ENCODE data around the gene CALHM4.

DNA sequence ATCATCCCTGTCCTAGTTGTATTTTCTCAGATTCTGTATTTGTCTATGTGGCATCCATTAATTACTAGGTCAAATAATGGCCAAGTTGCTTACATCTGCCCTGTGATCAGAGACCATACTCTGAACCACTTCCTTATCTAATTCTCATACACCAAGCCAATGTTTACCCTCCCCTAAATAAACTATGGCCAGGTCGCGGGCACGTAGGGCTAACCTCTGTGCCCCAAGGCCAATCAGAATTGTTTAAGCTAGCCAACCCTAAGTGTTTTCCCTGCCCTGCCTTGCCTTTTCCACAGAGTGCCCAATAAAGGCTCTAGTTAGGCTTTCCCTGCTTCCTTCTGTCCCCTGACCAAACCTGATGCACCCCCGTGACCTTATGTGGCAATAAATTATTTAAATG lies 2.8 kb upstream of the CALHM4 start:
- TF ChIP-seq RAD21 (IDR thresholded peaks at IDR 0.05; ENCODE audit: low read length): no peak
- TF ChIP-seq, protein P1, sequence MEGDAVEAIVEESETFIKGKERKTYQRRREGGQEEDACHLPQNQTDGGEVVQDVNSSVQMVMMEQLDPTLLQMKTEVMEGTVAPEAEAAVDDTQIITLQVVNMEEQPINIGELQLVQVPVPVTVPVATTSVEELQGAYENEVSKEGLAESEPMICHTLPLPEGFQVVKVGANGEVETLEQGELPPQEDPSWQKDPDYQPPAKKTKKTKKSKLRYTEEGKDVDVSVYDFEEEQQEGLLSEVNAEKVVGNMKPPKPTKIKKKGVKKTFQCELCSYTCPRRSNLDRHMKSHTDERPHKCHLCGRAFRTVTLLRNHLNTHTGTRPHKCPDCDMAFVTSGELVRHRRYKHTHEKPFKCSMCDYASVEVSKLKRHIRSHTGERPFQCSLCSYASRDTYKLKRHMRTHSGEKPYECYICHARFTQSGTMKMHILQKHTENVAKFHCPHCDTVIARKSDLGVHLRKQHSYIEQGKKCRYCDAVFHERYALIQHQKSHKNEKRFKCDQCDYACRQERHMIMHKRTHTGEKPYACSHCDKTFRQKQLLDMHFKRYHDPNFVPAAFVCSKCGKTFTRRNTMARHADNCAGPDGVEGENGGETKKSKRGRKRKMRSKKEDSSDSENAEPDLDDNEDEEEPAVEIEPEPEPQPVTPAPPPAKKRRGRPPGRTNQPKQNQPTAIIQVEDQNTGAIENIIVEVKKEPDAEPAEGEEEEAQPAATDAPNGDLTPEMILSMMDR (conservative IDR thresholded peaks at IDR 0.05; ENCODE audit: low read depth, low read length): no peak
- TF ChIP-seq POLR2A (IDR thresholded peaks at IDR 0.05; ENCODE audit: low read depth, low read length): no peak
- no peak for TF ChIP-seq CEBPB (IDR thresholded peaks at IDR 0.05; ENCODE audit: low read depth, low read length)
- no peak for TF ChIP-seq USF2 (IDR thresholded peaks at IDR 0.05; ENCODE audit: low read depth, low read length)
- no peak for TF ChIP-seq MAFK (IDR thresholded peaks at IDR 0.05; ENCODE audit: low read depth, low read length)
- TF ChIP-seq CHD1 (IDR thresholded peaks at IDR 0.05; ENCODE audit: low read depth, low read length): no peak
